GM23338 (cell line): ENCODE measurements around the gene IL1RN. TPM values are rescaled to one million over a fixed set of nuclear protein-coding genes. Genes with fewer than 3 reads are reported as not detected.

Source experiments
- ATAC-seq: fragments of 200-7000 bp; cut with Tn5 transposase; 3 replicates; pipeline ENCODE4 v1.9.1; 2020
- DNase-seq: peaks from one replicate; pipeline ENCODE4 v3.0.0-alpha.2; 2015; ENCODE audit warnings: low spot score
- H2AFZ ChIP-seq: fragments of 200-600 bp; sonication (generic); 2 replicates; pipeline ENCODE4 v1.8.0; 2016; ENCODE audit warnings: antibody characterized with exemption, mild to moderate bottlenecking, moderate library complexity
- H3F3A ChIP-seq: fragments of 200-600 bp; sonication (generic); replicated peaks from 2 replicates; pipeline ENCODE4 v1.8.0; 2017; ENCODE audit warnings: antibody characterized with exemption, mixed run types, low read depth
- H3K27ac ChIP-seq: fragments of 200-600 bp; sonication (generic); 2 replicates; pipeline ENCODE4 v1.6.1; 2016; ENCODE audit warnings: low read depth
- H3K27me3 ChIP-seq: fragments of 200-600 bp; sonication (generic); 2 replicates; pipeline ENCODE4 v1.8.0; 2016; ENCODE audit warnings: mild to moderate bottlenecking, mixed run types, moderate library complexity; ENCODE audit not compliant: insufficient read depth
- H3K36me3 ChIP-seq: fragments of 200-600 bp; sonication (generic); 2 replicates; pipeline ENCODE4 v1.8.0; 2016; ENCODE audit warnings: mild to moderate bottlenecking; ENCODE audit not compliant: insufficient read depth
- H3K4me1 ChIP-seq: fragments of 200-600 bp; sonication (generic); 2 replicates; pipeline ENCODE4 v1.8.0; 2016; ENCODE audit warnings: mild to moderate bottlenecking, moderate library complexity; ENCODE audit not compliant: insufficient read depth
- H3K4me2 ChIP-seq: fragments of 200-600 bp; sonication (generic); 2 replicates; pipeline ENCODE4 v1.7.1; 2017; ENCODE audit warnings: mixed run types
- H3K4me3 ChIP-seq: fragments of 200-600 bp; sonication (generic); 2 replicates; pipeline ENCODE4 v1.6.1; 2016; ENCODE audit warnings: mixed run types
- H3K79me2 ChIP-seq: fragments of 200-600 bp; sonication (generic); replicated peaks from 2 replicates; pipeline ENCODE4 v1.8.0; 2017; ENCODE audit warnings: mild to moderate bottlenecking; ENCODE audit not compliant: insufficient read depth
- H3K9me2 ChIP-seq: fragments of 200-600 bp; sonication (generic); 2 replicates; pipeline ENCODE4 v1.8.0; 2017; ENCODE audit not compliant: insufficient read depth
- H4K20me1 ChIP-seq: fragments of 200-600 bp; sonication (generic); replicated peaks from 2 replicates; pipeline ENCODE4 v1.8.0; 2017; ENCODE audit warnings: mild to moderate bottlenecking; ENCODE audit not compliant: insufficient read depth
- H3K27ac Mint-ChIP-seq: 2 replicates; pipeline ENCODE4 v1.8.0; 2020; ENCODE audit warnings: inconsistent platforms, mild to moderate bottlenecking, moderate library complexity, mixed read lengths
- H3K27me3 Mint-ChIP-seq: 3 replicates; pipeline ENCODE4 v1.8.0; 2022; ENCODE audit warnings: low read depth, mild to moderate bottlenecking, moderate library complexity, mixed read lengths, inconsistent platforms; ENCODE audit not compliant: insufficient read depth, poor library complexity
- H3K36me3 Mint-ChIP-seq: 3 replicates; pipeline ENCODE4 v1.8.0; 2021; ENCODE audit warnings: low read depth, mild to moderate bottlenecking, inconsistent platforms, moderate library complexity, mixed read lengths
- H3K4me1 Mint-ChIP-seq: 3 replicates; pipeline ENCODE4 v1.8.0; 2020; ENCODE audit warnings: mild to moderate bottlenecking, inconsistent platforms, mixed read lengths
- H3K4me3 Mint-ChIP-seq: 3 replicates; pipeline ENCODE4 v1.8.0; 2021; ENCODE audit warnings: moderate library complexity, mild to moderate bottlenecking, inconsistent platforms, mixed read lengths
- H3K9me3 Mint-ChIP-seq: 3 replicates; pipeline ENCODE4 v1.8.0; 2020; ENCODE audit warnings: moderate library complexity, mild to moderate bottlenecking, inconsistent platforms, mixed read lengths
- CREB1 ChIP-seq: fragments of 250-450 bp; sonication (Bioruptor Pico); IDR thresholded peaks from 2 replicates; pipeline ENCODE4 v1.5.0; 2020; ENCODE audit warnings: low read depth, mild to moderate bottlenecking, moderate library complexity
- CTCF ChIP-seq, 2 experiments: fragments of 200-600 bp in 1 of 2; sonication (generic) in 1 of 2; conservative IDR thresholded peaks; 2 replicates each; pipeline versions ENCODE4 v1.5.1 to v1.6.1; 2016 to 2017; ENCODE audit warnings: antibody characterized with exemption in 2 of 2, low read depth in 2 of 2, mild to moderate bottlenecking in 2 of 2, moderate library complexity in 1 of 2
- ETS1 ChIP-seq: IDR thresholded peaks from 2 replicates; pipeline ENCODE4 v1.6.1; 2016; ENCODE audit warnings: antibody characterized with exemption
- EZH2 ChIP-seq: fragments of 200-600 bp; sonication (generic); IDR thresholded peaks from one replicate; pipeline ENCODE4 v1.8.0; 2017; ENCODE audit warnings: antibody characterized with exemption, mild to moderate bottlenecking, low read depth; ENCODE audit not compliant: unreplicated experiment
- EZH2phosphoT487 ChIP-seq: fragments of 200-600 bp; sonication (generic); IDR thresholded peaks from one replicate; pipeline ENCODE4 v1.8.1; 2018; ENCODE audit warnings: antibody characterized with exemption; ENCODE audit not compliant: unreplicated experiment
- JUNB ChIP-seq: IDR thresholded peaks from one replicate; pipeline ENCODE4 v1.6.1; 2016; ENCODE audit warnings: antibody characterized with exemption; ENCODE audit not compliant: unreplicated experiment
- NANOG ChIP-seq: IDR thresholded peaks from 2 replicates; pipeline ENCODE4 v1.6.1; 2016; ENCODE audit warnings: antibody characterized with exemption, borderline replicate concordance
- POLR2AphosphoS5 ChIP-seq: IDR thresholded peaks from 2 replicates; pipeline ENCODE4 v1.6.1; 2016; ENCODE audit warnings: antibody characterized with exemption, low read depth
- REST ChIP-seq: IDR thresholded peaks from one replicate; pipeline ENCODE4 v1.6.1; 2018; ENCODE audit warnings: antibody characterized with exemption; ENCODE audit not compliant: unreplicated experiment
- STAT1 ChIP-seq: IDR thresholded peaks from one replicate; pipeline ENCODE4 v1.6.1; 2016; ENCODE audit warnings: antibody characterized with exemption; ENCODE audit not compliant: unreplicated experiment
- ZNF114 ChIP-seq: fragments of 250-450 bp; sonication (Bioruptor Pico); IDR thresholded peaks from 2 replicates; pipeline ENCODE4 v1.5.0; 2020; ENCODE audit warnings: mild to moderate bottlenecking, moderate library complexity
- ZNF331 ChIP-seq: fragments of 250-450 bp; sonication (Bioruptor Pico); IDR thresholded peaks from 2 replicates; pipeline ENCODE4 v1.5.0; 2020; ENCODE audit warnings: low read depth, mild to moderate bottlenecking, moderate library complexity
- ZNF462 ChIP-seq: fragments of 250-450 bp; sonication (Bioruptor Pico); IDR thresholded peaks from 2 replicates; pipeline ENCODE4 v1.5.0; 2020; ENCODE audit warnings: mild to moderate bottlenecking, moderate library complexity
- polyA plus RNA-seq: library from polyadenylated mRNA; unstranded; fragments of >200 nt; fragmentation: Nextera tagmentation; extraction: Ambion mirVana; gene quantifications from 2 replicates; pipeline ENCODE4 v1.2.1, GENCODE V29; 2016
- total RNA-seq: library from RNA; depleted of rRNA; stranded (reverse); fragments of >200 nt; shearing (Covaris generic); gene quantifications from 2 replicates; pipeline ENCODE4 v1.2.3, GENCODE V29; 2014

IL1RN gene
- total and polyA plus RNA-seq, 2 experiments from 2014 or later: not detected

DNA sequence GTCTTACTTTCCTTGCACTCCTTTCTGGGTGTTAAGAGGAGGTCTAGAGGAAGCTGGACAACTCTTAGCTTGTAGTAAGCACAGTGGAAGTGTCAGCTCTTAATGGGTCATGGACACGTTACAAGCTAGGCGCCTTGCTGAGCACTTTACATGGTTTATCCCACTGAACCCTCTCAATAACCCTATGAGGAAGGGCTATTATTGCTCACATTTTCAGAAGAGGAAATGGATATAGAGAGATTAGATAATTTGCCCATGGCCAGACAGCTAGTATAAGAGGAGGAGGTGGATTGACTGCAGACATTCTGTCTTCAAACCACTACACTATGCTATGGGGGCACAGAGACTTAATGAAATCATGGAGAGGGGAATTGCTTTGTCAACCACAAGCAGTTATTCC lies 8.3 kb upstream of the IL1RN start:
- TF ChIP-seq JUNB (no peak), CREB1 (CRISPR knock-in tag) (no peak), REST (no peak), ZNF462 (CRISPR knock-in tag) (no peak), ZNF331 (CRISPR knock-in tag) (no peak), ZNF114 (CRISPR knock-in tag) (no peak), ETS1 (no peak), EZH2phosphoT487 (no peak), EZH2 (no peak), POLR2AphosphoS5 (no peak), STAT1 (no peak), CTCF (conservative IDR thresholded peaks at IDR 0.05; ENCODE audit: low read depth in 2 of 2) (no peak), NANOG (no peak)
- Mint-ChIP-seq H3K27me3 (no peaks in the 10 kb centered on the region), H3K27ac (no peak overlapping the region), H3K36me3 (no peaks in the 10 kb centered on the region), H3K4me3 (no peak overlapping the region), H3K4me1 (no peaks in the 10 kb centered on the region), H3K9me3 (no peaks in the 10 kb centered on the region)
- Histone ChIP-seq H2AFZ (no peak overlapping the region), H3K27me3 (no peaks in the 10 kb centered on the region), H3K4me1 (no peaks in the 10 kb centered on the region), H3K27ac (no peak overlapping the region), H3K4me2 (no peak overlapping the region), H3K9me2 (peaks cover 7% of the 10 kb centered on the region; the same call in 1 of the 2 replicates), H3F3A (no peaks in the 10 kb centered on the region), H3K36me3 (no peaks in the 10 kb centered on the region), H4K20me1 (no peaks in the 10 kb centered on the region), H3K4me3 (no peak overlapping the region), H3K79me2 (no peaks in the 10 kb centered on the region)
- no peak for DNase-seq
- ATAC-seq: no peak
